ENCODE measurements around the gene PAK5. TPM values are rescaled to one million over a fixed set of nuclear protein-coding genes. Genes with fewer than 3 reads are reported as not detected.

PAK5 gene
- total RNA-seq, 1 experiment from 2014 or later, result not detected

GRCh38 chr20:9565910-9566550 is 272.8 kb downstream of the PAK5 start:
- H2AFZ ChIP-seq (ENCODE audit: low read depth, low read length, poor library complexity, severe bottlenecking), result no peak overlapping the region
- no peaks in the 10 kb centered on the region for H3K9me2 ChIP-seq (ENCODE audit: insufficient read depth)
- no peak overlapping the region for H3K4me2 ChIP-seq (ENCODE audit: low read length)
- peaks cover 16% of the 10 kb centered on the region; the same call in 1 of the 2 replicates for H3K27me3 ChIP-seq (ENCODE audit: insufficient read depth, low read length)
- H3K9me3 ChIP-seq (ENCODE audit: control insufficient read depth in 1 of 2, insufficient read depth in 1 of 2, low read depth in 1 of 2, low read length in 2 of 2), result no peaks in the 10 kb centered on the region
- no peak overlapping the region for H3K27ac ChIP-seq (ENCODE audit: low read depth, low read length)
- H3K4me1 ChIP-seq (ENCODE audit: control insufficient read depth in 1 of 2, insufficient read depth in 2 of 2, low read length in 2 of 2), result no peaks in the 10 kb centered on the region
- RAD21 ChIA-PET (ENCODE audit: low non-redundant PET in 1 of 2, low total read pairs in 2 of 2, uncharacterized antibody in 2 of 2, unreplicated experiment in 2 of 2), result no interaction called here
- no peaks in the 10 kb centered on the region for H4K20me1 ChIP-seq (ENCODE audit: insufficient read depth)
- H3K4me3 ChIP-seq (replicated peaks in 1 of 2; ENCODE audit: low read depth in 1 of 2, low read length in 2 of 2), result no peak overlapping the region
- DNase-seq (ENCODE audit: low read depth, low spot score), result no peak
- POLR2A ChIA-PET, result no interaction called here
- no peaks in the 10 kb centered on the region for H3K79me2 ChIP-seq (ENCODE audit: insufficient read depth, low read length)
- intact Hi-C loops (cut with micrococcal nuclease), result no loop called here
- CTCF ChIA-PET, result no interaction called here
- H3K36me3 ChIP-seq (ENCODE audit: control insufficient read depth in 1 of 2, insufficient read depth in 2 of 2, low read length in 2 of 2), result no peaks in the 10 kb centered on the region
- H3K9ac ChIP-seq (ENCODE audit: low read length), result no peak overlapping the region
- BruUV-seq (replicated peaks), result no TSS peak
- no peak for ATAC-seq
- TF ChIP-seq POLR2A (IDR thresholded peaks at IDR 0.05; ENCODE audit: borderline replicate concordance, extremely low read depth, insufficient read depth, insufficient read length) (no peak), REST (IDR thresholded peaks at IDR 0.05; ENCODE audit: low read depth) (no peak), POLR2AphosphoS5 (IDR thresholded peaks at IDR 0.05; ENCODE audit: low read depth, low read length) (no peak), EZH2 (IDR thresholded peaks at IDR 0.05) (no peak), YY1 (IDR thresholded peaks at IDR 0.05; ENCODE audit: extremely low read depth, insufficient replicate concordance, low read depth, low read length) (no peak), CEBPB (IDR thresholded peaks at IDR 0.05; ENCODE audit: low read depth) (no peak), JUND (IDR thresholded peaks at IDR 0.05) (no peak), ATF3 (IDR thresholded peaks at IDR 0.05) (no peak), ZFX (IDR thresholded peaks at IDR 0.05) (no peak), EGR1 (IDR thresholded peaks at IDR 0.05; ENCODE audit: low read depth) (no peak), CTCF (IDR thresholded peaks at IDR 0.05 in 2 of 3, conservative IDR thresholded peaks at IDR 0.05 in 1 of 3; ENCODE audit: borderline replicate concordance in 1 of 3, insufficient read depth in 1 of 3, low read depth in 2 of 3, low read length in 2 of 3) (no peak), EZH2phosphoT487 (IDR thresholded peaks at IDR 0.05; ENCODE audit: borderline replicate concordance) (no peak), ZNF274 (IDR thresholded peaks at IDR 0.05; ENCODE audit: low read depth, low read length) (no peak), SP1 (IDR thresholded peaks at IDR 0.05; ENCODE audit: low read depth) (no peak), RAD21 (IDR thresholded peaks at IDR 0.05; ENCODE audit: low read depth) (no peak), CBX3 (IDR thresholded peaks at IDR 0.05; ENCODE audit: low read depth) (no peak), ZBTB33 (IDR thresholded peaks at IDR 0.05; ENCODE audit: extremely low read depth, insufficient replicate concordance, low read length) (no peak), SIN3A (IDR thresholded peaks at IDR 0.05; ENCODE audit: low read depth) (no peak)
